BJ (cell line): ENCODE results near the gene FNDC3B. TPM values are rescaled to one million over a fixed set of nuclear protein-coding genes. Genes with fewer than 3 reads are reported as not detected.

Experiments used
- CTCF ChIA-PET: fragments of 350-600 bp; formaldehyde crosslinking; extraction: SDS; loops from one replicate; lab custom pipeline; 2021; ENCODE audit warnings: antibody characterized with exemption, inconsistent platforms; lab: Yijun Ruan, JAX
- POLR2A ChIA-PET: fragments of 300-600 bp; sonication (Branson Sonifier 250); formaldehyde crosslinking; extraction: SDS; loops from one replicate; lab custom pipeline; 2021; ENCODE audit warnings: antibody characterized with exemption; lab: Charles Lee
- DNase-seq: peaks from one replicate; pipeline ENCODE4 v3.0.0-alpha.2; 2011; ENCODE audit warnings: low read depth
- H3K27me3 ChIP-seq: 2 replicates; pipeline ENCODE4 v1.6.0; 2011; ENCODE audit warnings: low read length; ENCODE audit not compliant: control insufficient read depth, insufficient read depth
- H3K36me3 ChIP-seq: 2 replicates; pipeline ENCODE4 v1.5.1; 2011; ENCODE audit warnings: low read length; ENCODE audit not compliant: control insufficient read depth, insufficient read depth
- H3K4me3 ChIP-seq: 2 replicates; pipeline ENCODE4 v1.5.1; 2011; ENCODE audit warnings: low read depth, mild to moderate bottlenecking, control low read depth, low read length
- CTCF ChIP-seq: IDR thresholded peaks from 2 replicates; pipeline ENCODE4 v1.5.1; 2011; ENCODE audit warnings: low read depth, mild to moderate bottlenecking, control low read depth, inconsistent platforms, low read length, moderate library complexity; ENCODE audit not compliant: insufficient read depth
- polyA plus RNA-seq: library from polyadenylated mRNA; depleted of rRNA; stranded (reverse); fragments of >200 nt; gene quantifications from 2 replicates; pipeline ENCODE4 v1.2.3, GENCODE V29; 2011

The FNDC3B gene
- polyA plus RNA-seq, 1 experiment: 28.6 TPM

GRCh38 chr3:172030181-172030580 is 9.2 kb upstream of the FNDC3B start:
- Histone ChIP-seq H3K4me3 (no peak overlapping the region), H3K36me3 (no peaks in the 10 kb centered on the region), H3K27me3 (no peaks in the 10 kb centered on the region)
- no peak for DNase-seq
- ChIA-PET CTCF (no interaction called here), POLR2A (no interaction called here)
- no peak for TF ChIP-seq CTCF

GRCh38 chr3:172031996-172032395 is 7.4 kb upstream of the FNDC3B start:
- Histone ChIP-seq H3K4me3 (no peak overlapping the region), H3K36me3 (no peaks in the 10 kb centered on the region), H3K27me3 (no peaks in the 10 kb centered on the region)
- TF ChIP-seq CTCF: no peak
- ChIA-PET CTCF (no interaction called here), POLR2A (interaction anchor here (0.5 kb wide), 1 partner anchor 10 kb away, joined by 3 read pairs; no protein-coding TSS in a partner anchor)
- no peak for DNase-seq

GRCh38 chr3:172033396-172033795 is 6.0 kb upstream of the FNDC3B start:
- TF ChIP-seq CTCF: no peak
- CTCF ChIA-PET: interaction anchor here (1.1 to 1.2 kb wide), 2 partner anchors 55 to 192 kb away, joined by 3 read pairs; no protein-coding TSS in a partner anchor
- DNase-seq: no peak
- Histone ChIP-seq H3K27me3 (no peaks in the 10 kb centered on the region), H3K4me3 (no peak overlapping the region), H3K36me3 (no peaks in the 10 kb centered on the region)
- POLR2A ChIA-PET: no interaction called here

GRCh38 chr3:172034786-172035685 is 4.3 kb upstream of the FNDC3B start:
- POLR2A ChIA-PET: interaction anchor here (0.6 kb wide), 1 partner anchor 8 kb away, joined by 4 read pairs; no protein-coding TSS in a partner anchor
- DNase-seq: no peak
- no peak overlapping the region for H3K4me3 ChIP-seq
- CTCF ChIA-PET: interaction anchor here (0.6 to 2.3 kb wide), 6 partner anchors 13 to 718 kb away, joined by 3 to 9 read pairs (median 3); no protein-coding TSS in a partner anchor
- no peaks in the 10 kb centered on the region for H3K27me3 ChIP-seq
- TF ChIP-seq CTCF: peak; percentile 45
- H3K36me3 ChIP-seq: no peaks in the 10 kb centered on the region

- Histone ChIP-seq H3K27me3 (no peaks in the 10 kb centered on the region), H3K4me3 (no peak overlapping the region), H3K36me3 (no peaks in the 10 kb centered on the region)
- POLR2A ChIA-PET: interaction anchor here (0.6 kb wide), 1 partner anchor 176 kb away, joined by 4 read pairs; no protein-coding TSS in a partner anchor
- TF ChIP-seq CTCF: no peak
- no peak for DNase-seq
- CTCF ChIA-PET: interaction anchor here (2.3 kb wide), 1 partner anchor 15 kb away, joined by 9 read pairs; no protein-coding TSS in a partner anchor
Measured at GRCh38 chr3:172036541-172037215, 2.7 kb upstream of the FNDC3B start.
